Measurements from ENCODE around the gene ERC2.
"Not testable (repeated sequence)": the region's sequence is repeated elsewhere in the genome, so short reads cannot be mapped to it uniquely, and the experiment has no call there.

The ERC2 gene

GRCh38 chr3:55532806-55533205 is 935.5 kb downstream of the ERC2 start:
- no peak for DNase-seq

GRCh38 chr3:55531321-55531720 is 936.9 kb downstream of the ERC2 start:
- DNase-seq, result no peak

- DNase-seq, result no peak
These were observed 940.9 kb downstream of the ERC2 start for GRCh38 chr3:55527361-55527760.

- DNase-seq, result no peak
These were observed 941.8 kb downstream of the ERC2 start for GRCh38 chr3:55526332-55527030.

- DNase-seq, result no peak
These were observed 942.8 kb downstream of the ERC2 start for GRCh38 chr3:55525436-55525835.

- no peak for DNase-seq
These were observed 943.6 kb downstream of the ERC2 start for GRCh38 chr3:55524565-55525244.

GRCh38 chr3:55523471-55523870 is 944.8 kb downstream of the ERC2 start:
- no peak for DNase-seq

GRCh38 chr3:55521738-55522421 is 946.4 kb downstream of the ERC2 start:
- no peak for DNase-seq

- DNase-seq, result no peak
These were observed 947.1 kb downstream of the ERC2 start for GRCh38 chr3:55521064-55521737.

- no peak for DNase-seq
These were observed 949.2 kb downstream of the ERC2 start for GRCh38 chr3:55519019-55519418.

- no peak for DNase-seq
These were observed 949.8 kb downstream of the ERC2 start for GRCh38 chr3:55518451-55518850.

GRCh38 chr3:55516392-55517030 is 951.8 kb downstream of the ERC2 start:
- DNase-seq, result no peak

GRCh38 chr3:55515550-55516246 is 952.6 kb downstream of the ERC2 start:
- DNase-seq, result no peak

GRCh38 chr3:55514962-55515361 is 953.3 kb downstream of the ERC2 start:
- no peak for DNase-seq

- no peak for DNase-seq
These were observed 955.5 kb downstream of the ERC2 start for GRCh38 chr3:55512571-55513343.

- no peak for DNase-seq
These were observed 956.2 kb downstream of the ERC2 start for GRCh38 chr3:55511895-55512570.

GRCh38 chr3:55508335-55508734 is 959.9 kb downstream of the ERC2 start:
- DNase-seq, result no peak

GRCh38 chr3:55507808-55508207 is 960.5 kb downstream of the ERC2 start:
- no peak for DNase-seq

- DNase-seq, result no peak
These were observed 962.5 kb downstream of the ERC2 start for GRCh38 chr3:55505776-55506175.

- DNase-seq, result not testable (repeated sequence)
These were observed 963.2 kb downstream of the ERC2 start for GRCh38 chr3:55505102-55505501.

GRCh38 chr3:55501905-55502304 is 966.4 kb downstream of the ERC2 start:
- no peak for DNase-seq

Measured in CD4-positive, alpha-beta T cell treated with Interleukin-17A for 1 hour (primary cell).